ENCODE measurements around the gene OR10A3. TPM values are rescaled to one million over a fixed set of nuclear protein-coding genes. Genes with fewer than 3 reads are reported as not detected.

Gene OR10A3
- total RNA-seq, 1 experiment from 2014 or later, result not detected

DNA sequence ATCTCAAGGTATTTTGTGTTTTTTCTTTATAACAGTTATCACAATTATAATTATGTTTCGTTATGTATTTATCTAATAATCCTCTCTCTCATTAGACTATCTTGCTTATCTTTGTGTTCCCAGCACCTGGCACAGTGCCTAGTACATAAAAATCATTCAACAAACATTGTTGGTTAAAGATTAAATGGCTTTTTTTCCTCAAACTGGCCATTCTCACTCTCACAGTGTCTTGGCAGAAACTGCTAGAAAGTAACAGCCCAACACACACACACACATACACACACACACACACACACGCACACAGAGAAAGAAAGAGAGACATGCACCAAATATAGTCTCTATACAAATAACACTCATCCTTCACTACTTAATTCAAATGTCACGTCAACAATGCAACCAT is 47.3 kb downstream of the OR10A3 start:
- Histone ChIP-seq H3K4me3 (replicated peaks in 1 of 2; ENCODE audit: low read depth in 1 of 2, low read length in 2 of 2) (no peak overlapping the region), H3K9ac (ENCODE audit: low read length) (no peak overlapping the region), H3K4me1 (ENCODE audit: control insufficient read depth in 1 of 2, insufficient read depth in 2 of 2, low read length in 2 of 2) (no peaks in the 10 kb centered on the region), H2AFZ (ENCODE audit: low read depth, low read length, poor library complexity, severe bottlenecking) (no peak overlapping the region), H3K9me2 (ENCODE audit: insufficient read depth) (no peaks in the 10 kb centered on the region), H3K36me3 (ENCODE audit: control insufficient read depth in 1 of 2, insufficient read depth in 2 of 2, low read length in 2 of 2) (no peaks in the 10 kb centered on the region), H3K27me3 (ENCODE audit: insufficient read depth, low read length) (peaks cover 27% of the 10 kb centered on the region), H4K20me1 (ENCODE audit: insufficient read depth) (no peaks in the 10 kb centered on the region), H3K79me2 (ENCODE audit: insufficient read depth, low read length) (no peaks in the 10 kb centered on the region), H3K9me3 (ENCODE audit: control insufficient read depth in 1 of 2, insufficient read depth in 1 of 2, low read depth in 1 of 2, low read length in 2 of 2) (no peaks in the 10 kb centered on the region), H3K4me2 (ENCODE audit: low read length) (no peak overlapping the region), H3K27ac (ENCODE audit: low read depth, low read length) (no peak overlapping the region)
- ChIA-PET RAD21 (ENCODE audit: low non-redundant PET in 1 of 2, low total read pairs in 2 of 2, uncharacterized antibody in 2 of 2, unreplicated experiment in 2 of 2) (no interaction called here), POLR2A (no interaction called here), CTCF (interaction anchor here (2.3 kb wide), 1 partner anchor 93 kb away, joined by 22 read pairs; the partner anchor contains the start of gene EIF3F)
- BruUV-seq (replicated peaks), result no TSS peak
- no peak for ATAC-seq
- TF ChIP-seq ZFX (IDR thresholded peaks at IDR 0.05) (no peak), RAD21 (IDR thresholded peaks at IDR 0.05; ENCODE audit: low read depth) (no peak), EZH2phosphoT487 (IDR thresholded peaks at IDR 0.05; ENCODE audit: borderline replicate concordance) (no peak), ELF1 (IDR thresholded peaks at IDR 0.05; ENCODE audit: borderline replicate concordance, low read depth) (no peak), CBX3 (IDR thresholded peaks at IDR 0.05; ENCODE audit: low read depth) (no peak), JUND (IDR thresholded peaks at IDR 0.05) (no peak), POLR2AphosphoS5 (IDR thresholded peaks at IDR 0.05; ENCODE audit: low read depth, low read length) (no peak)
- TF ChIP-seq, protein P1, sequence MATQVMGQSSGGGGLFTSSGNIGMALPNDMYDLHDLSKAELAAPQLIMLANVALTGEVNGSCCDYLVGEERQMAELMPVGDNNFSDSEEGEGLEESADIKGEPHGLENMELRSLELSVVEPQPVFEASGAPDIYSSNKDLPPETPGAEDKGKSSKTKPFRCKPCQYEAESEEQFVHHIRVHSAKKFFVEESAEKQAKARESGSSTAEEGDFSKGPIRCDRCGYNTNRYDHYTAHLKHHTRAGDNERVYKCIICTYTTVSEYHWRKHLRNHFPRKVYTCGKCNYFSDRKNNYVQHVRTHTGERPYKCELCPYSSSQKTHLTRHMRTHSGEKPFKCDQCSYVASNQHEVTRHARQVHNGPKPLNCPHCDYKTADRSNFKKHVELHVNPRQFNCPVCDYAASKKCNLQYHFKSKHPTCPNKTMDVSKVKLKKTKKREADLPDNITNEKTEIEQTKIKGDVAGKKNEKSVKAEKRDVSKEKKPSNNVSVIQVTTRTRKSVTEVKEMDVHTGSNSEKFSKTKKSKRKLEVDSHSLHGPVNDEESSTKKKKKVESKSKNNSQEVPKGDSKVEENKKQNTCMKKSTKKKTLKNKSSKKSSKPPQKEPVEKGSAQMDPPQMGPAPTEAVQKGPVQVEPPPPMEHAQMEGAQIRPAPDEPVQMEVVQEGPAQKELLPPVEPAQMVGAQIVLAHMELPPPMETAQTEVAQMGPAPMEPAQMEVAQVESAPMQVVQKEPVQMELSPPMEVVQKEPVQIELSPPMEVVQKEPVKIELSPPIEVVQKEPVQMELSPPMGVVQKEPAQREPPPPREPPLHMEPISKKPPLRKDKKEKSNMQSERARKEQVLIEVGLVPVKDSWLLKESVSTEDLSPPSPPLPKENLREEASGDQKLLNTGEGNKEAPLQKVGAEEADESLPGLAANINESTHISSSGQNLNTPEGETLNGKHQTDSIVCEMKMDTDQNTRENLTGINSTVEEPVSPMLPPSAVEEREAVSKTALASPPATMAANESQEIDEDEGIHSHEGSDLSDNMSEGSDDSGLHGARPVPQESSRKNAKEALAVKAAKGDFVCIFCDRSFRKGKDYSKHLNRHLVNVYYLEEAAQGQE (IDR thresholded peaks at IDR 0.05; ENCODE audit: low read depth), result no peak
- DNase-seq (ENCODE audit: low read depth, low spot score), result no peak
- intact Hi-C loops (cut with micrococcal nuclease), result loop anchor here (10.0 kb wide), 1 partner anchor 201 kb away; no protein-coding TSS in a partner anchor
